Mesendoderm (in vitro differentiated cells): ENCODE results near the gene ZNF30.
"Not testable (repeated sequence)": the region's sequence is repeated elsewhere in the genome, so short reads cannot be mapped to it uniquely, and the experiment has no call there.

Experiments
- DNase-seq: peaks from one replicate; pipeline ENCODE4 v3.0.0; 2013
- H2AK5ac ChIP-seq: 2 replicates; pipeline ENCODE4 v1.6.1; 2013; ENCODE audit warnings: low read length, inconsistent platforms
- H2BK120ac ChIP-seq: 2 replicates; pipeline ENCODE4 v1.6.1; 2013; ENCODE audit warnings: low read depth, mild to moderate bottlenecking, low read length, moderate library complexity, mixed read lengths
- H2BK15ac ChIP-seq: replicated peaks from 2 replicates; pipeline ENCODE4 v1.6.1; 2013; ENCODE audit warnings: low read depth, mild to moderate bottlenecking, moderate library complexity
- H2BK5ac ChIP-seq: 2 replicates; pipeline ENCODE4 v1.6.1; 2013; ENCODE audit warnings: low read length, inconsistent platforms
- H3K18ac ChIP-seq: 2 replicates; pipeline ENCODE4 v1.6.1; 2013; ENCODE audit warnings: mild to moderate bottlenecking, low read length, mixed read lengths
- H3K23ac ChIP-seq: one replicate; pipeline ENCODE4 v1.6.1; 2013; ENCODE audit warnings: low read length
- H3K27ac ChIP-seq: 2 replicates; pipeline ENCODE4 v1.5.1; 2013; ENCODE audit warnings: low read depth, mild to moderate bottlenecking, inconsistent platforms, low read length, moderate library complexity
- H3K27me3 ChIP-seq: 2 replicates; pipeline ENCODE4 v1.6.1; 2013; ENCODE audit warnings: low read length, control low read depth, mild to moderate bottlenecking, inconsistent platforms; ENCODE audit not compliant: insufficient read depth, poor library complexity
- H3K36me3 ChIP-seq: 2 replicates; pipeline ENCODE4 v1.6.1; 2013; ENCODE audit warnings: low read length, inconsistent platforms; ENCODE audit not compliant: control insufficient read depth, insufficient read depth
- H3K4ac ChIP-seq: one replicate; pipeline ENCODE4 v1.6.1; 2013; ENCODE audit warnings: low read depth, mild to moderate bottlenecking, low read length, moderate library complexity
- H3K4me1 ChIP-seq: 2 replicates; pipeline ENCODE4 v1.6.1; 2013; ENCODE audit warnings: low read depth, low read length, inconsistent platforms; ENCODE audit not compliant: control insufficient read depth
- H3K4me2 ChIP-seq: 2 replicates; pipeline ENCODE4 v1.6.1; 2013; ENCODE audit warnings: low read length
- H3K4me3 ChIP-seq: 2 replicates; pipeline ENCODE4 v1.5.1; 2013; ENCODE audit warnings: mild to moderate bottlenecking, low read length
- H3K56ac ChIP-seq: one replicate; pipeline ENCODE4 v1.6.1; 2013; ENCODE audit warnings: low read length
- H3K79me1 ChIP-seq: 2 replicates; pipeline ENCODE4 v1.6.1; 2013; ENCODE audit warnings: low read length, inconsistent platforms
- H3K79me2 ChIP-seq: 2 replicates; pipeline ENCODE4 v1.6.1; 2013; ENCODE audit warnings: mild to moderate bottlenecking, low read length; ENCODE audit not compliant: control insufficient read depth, insufficient read depth
- H3K9ac ChIP-seq: 2 replicates; pipeline ENCODE4 v1.6.1; 2013; ENCODE audit warnings: low read length, inconsistent platforms
- H4K5ac ChIP-seq: one replicate; pipeline ENCODE4 v1.6.1; 2013; ENCODE audit warnings: low read length
- H4K8ac ChIP-seq: one replicate; pipeline ENCODE4 v1.6.1; 2013; ENCODE audit warnings: low read depth, mild to moderate bottlenecking, control low read depth, low read length, moderate library complexity
- WGBS: extraction: QIAGEN DNeasy Blood & Tissue Kit; methylation state at CpG from one replicate; pipeline ENCODE4 v1.1.7; 2013; ENCODE audit warnings: low lambda C conversion rate, missing lambda C conversion rate; ENCODE audit not compliant: insufficient coverage; ENCODE audit errors: extremely low coverage; 5-methylcytosine and 5-hydroxymethylcytosine counted together

The ZNF30 gene

GRCh38 chr19:34967551-34967950 is 40.8 kb downstream of the ZNF30 start:
- WGBS, result no CpG with 5 or more reads among the region's 6 CpGs
- Histone ChIP-seq H2BK5ac (no peak overlapping the region), H2BK15ac (no peak overlapping the region), H4K5ac (no peak overlapping the region), H3K79me1 (peaks cover 6% of the 10 kb centered on the region), H2BK120ac (no peak overlapping the region), H2AK5ac (no peak overlapping the region), H3K36me3 (no peaks in the 10 kb centered on the region), H3K9ac (no peak overlapping the region), H3K27ac (no peak overlapping the region), H3K56ac (no peak overlapping the region), H4K8ac (no peak overlapping the region), H3K4ac (no peak overlapping the region), H3K4me1 (no peaks in the 10 kb centered on the region), H3K23ac (no peak overlapping the region), H3K79me2 (peaks cover 10% of the 10 kb centered on the region), H3K4me3 (no peak overlapping the region), H3K18ac (no peak overlapping the region), H3K4me2 (no peak overlapping the region), H3K27me3 (no peaks in the 10 kb centered on the region)
- no peak for DNase-seq

DNA sequence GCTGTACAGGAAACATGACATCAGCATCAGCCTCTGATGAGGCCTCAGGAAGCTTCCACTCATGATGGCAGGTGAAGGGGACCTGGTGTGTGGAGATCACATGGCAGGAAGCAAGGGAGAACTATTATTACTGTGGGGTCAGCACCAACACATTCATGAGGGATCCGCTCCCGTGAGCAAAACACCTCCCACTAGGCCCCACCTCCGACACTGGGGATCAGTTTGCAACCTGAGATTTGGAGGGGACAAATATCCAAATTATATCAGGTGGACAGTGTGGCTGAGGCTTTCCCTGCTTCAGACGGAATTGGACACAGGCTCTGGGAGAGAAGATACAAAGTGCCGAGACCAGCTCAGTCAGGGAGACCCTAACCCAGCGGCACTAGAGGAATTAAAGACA is 43.0 kb downstream of the ZNF30 start:
- Histone ChIP-seq H4K8ac (no peak overlapping the region), H3K4me1 (peaks cover 7% of the 10 kb centered on the region), H4K5ac (no peak overlapping the region), H3K4ac (no peak overlapping the region), H3K27ac (no peak overlapping the region), H2BK120ac (no peak overlapping the region), H3K23ac (no peak overlapping the region), H3K4me2 (no peak overlapping the region), H3K79me1 (no peaks in the 10 kb centered on the region), H3K27me3 (no peaks in the 10 kb centered on the region), H2BK15ac (no peak overlapping the region), H3K36me3 (no peaks in the 10 kb centered on the region), H3K4me3 (no peak overlapping the region), H3K9ac (no peak overlapping the region), H3K79me2 (no peaks in the 10 kb centered on the region), H3K56ac (no peak overlapping the region), H2BK5ac (no peak overlapping the region), H3K18ac (no peak overlapping the region), H2AK5ac (no peak overlapping the region)
- WGBS, result no CpG with 5 or more reads among the region's 6 CpGs
- DNase-seq, result no peak

DNA sequence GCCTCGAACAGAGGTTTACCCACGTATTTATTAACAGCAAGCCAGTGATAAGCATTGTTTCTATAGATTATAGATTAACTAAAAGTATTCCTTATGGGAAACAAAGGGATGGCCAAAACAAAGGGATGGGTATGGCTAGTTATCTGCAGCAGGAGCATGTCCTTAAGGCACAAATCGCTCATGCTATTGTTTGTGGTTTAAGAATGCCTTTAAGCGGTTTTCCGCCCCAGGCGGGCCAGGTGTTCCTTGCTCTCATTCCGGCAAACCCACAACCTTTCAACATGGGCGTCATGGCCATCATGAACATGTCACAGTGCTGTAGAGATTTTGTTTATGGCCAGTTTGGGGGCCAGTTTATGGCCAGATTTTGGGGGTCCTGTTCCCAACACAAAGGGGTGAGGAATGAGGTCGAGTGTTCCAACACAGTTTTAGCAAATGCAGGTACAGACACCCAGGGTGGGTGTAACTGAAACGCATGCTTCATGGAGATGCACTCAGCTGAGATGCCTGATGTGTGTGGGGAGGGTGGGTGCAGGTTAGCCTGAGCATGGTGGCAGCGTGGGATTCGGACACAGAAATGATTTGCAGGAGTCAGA is 43.6 kb downstream of the ZNF30 start:
- H3K27me3 ChIP-seq, H3K27ac ChIP-seq, H3K4me2 ChIP-seq, H3K79me1 ChIP-seq, H4K8ac ChIP-seq, H2BK120ac ChIP-seq, H3K56ac ChIP-seq, H3K4me3 ChIP-seq, H2BK15ac ChIP-seq, H2AK5ac ChIP-seq, H3K79me2 ChIP-seq, H3K4ac ChIP-seq, H3K18ac ChIP-seq, H3K9ac ChIP-seq, H3K36me3 ChIP-seq, H2BK5ac ChIP-seq, H3K23ac ChIP-seq, DNase-seq, H4K5ac ChIP-seq, H3K4me1 ChIP-seq: not testable (repeated sequence)
- WGBS, result no CpG with 5 or more reads among the region's 12 CpGs

- no peaks in the 10 kb centered on the region for H3K36me3 ChIP-seq
- H3K18ac ChIP-seq, result no peak overlapping the region
- peaks cover 9% of the 10 kb centered on the region for H3K4me1 ChIP-seq
- H3K79me2 ChIP-seq, result no peaks in the 10 kb centered on the region
- no peak overlapping the region for H3K4me3 ChIP-seq
- no peak overlapping the region for H2AK5ac ChIP-seq
- H4K8ac ChIP-seq, result no peak overlapping the region
- H3K56ac ChIP-seq, result no peak overlapping the region
- H2BK5ac ChIP-seq, result no peak overlapping the region
- no peak overlapping the region for H2BK120ac ChIP-seq
- no peak overlapping the region for H3K23ac ChIP-seq
- H3K9ac ChIP-seq, result no peak overlapping the region
- no peak overlapping the region for H3K4ac ChIP-seq
- WGBS, result no CpG with 5 or more reads among the region's 7 CpGs
- H3K4me2 ChIP-seq, result no peak overlapping the region
- no peak overlapping the region for H2BK15ac ChIP-seq
- no peaks in the 10 kb centered on the region for H3K79me1 ChIP-seq
- H3K27ac ChIP-seq, result no peak overlapping the region
- no peak overlapping the region for H4K5ac ChIP-seq
- DNase-seq, result no peak
- H3K27me3 ChIP-seq, result no peaks in the 10 kb centered on the region
Measured at GRCh38 chr19:34972163-34972705, 45.5 kb downstream of the ZNF30 start.

DNA sequence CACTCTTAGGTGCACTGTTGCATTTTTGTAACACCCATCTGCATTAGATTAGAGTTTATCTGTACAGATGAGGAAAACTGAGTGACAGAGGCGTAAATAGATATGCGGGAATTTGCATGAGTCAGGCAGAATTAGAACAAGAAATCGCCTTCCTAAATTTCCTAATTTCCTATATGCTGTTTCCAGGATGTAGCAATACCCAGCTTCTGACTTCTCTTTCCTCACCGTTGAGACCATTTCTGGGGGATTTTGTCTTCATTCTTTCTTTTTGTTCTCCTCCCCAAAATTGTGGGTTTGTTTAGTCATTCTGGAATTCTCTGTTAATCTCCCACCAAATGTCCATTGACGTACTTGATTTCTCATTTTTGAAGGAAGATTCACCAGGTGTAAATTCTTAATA is 47.9 kb downstream of the ZNF30 start:
- no peak overlapping the region for H3K4me3 ChIP-seq
- no peak overlapping the region for H3K18ac ChIP-seq
- H3K79me1 ChIP-seq, result no peaks in the 10 kb centered on the region
- H3K79me2 ChIP-seq, result no peaks in the 10 kb centered on the region
- no CpG with 5 or more reads among the region's 5 CpGs for WGBS
- H2BK5ac ChIP-seq, result no peak overlapping the region
- no peak for DNase-seq
- H4K5ac ChIP-seq, result no peak overlapping the region
- H3K4ac ChIP-seq, result no peak overlapping the region
- H4K8ac ChIP-seq, result no peak overlapping the region
- no peaks in the 10 kb centered on the region for H3K27me3 ChIP-seq
- no peak overlapping the region for H3K9ac ChIP-seq
- H2AK5ac ChIP-seq, result no peak overlapping the region
- no peak overlapping the region for H3K4me2 ChIP-seq
- H2BK120ac ChIP-seq, result no peak overlapping the region
- H3K56ac ChIP-seq, result no peak overlapping the region
- no peak overlapping the region for H3K27ac ChIP-seq
- no peak overlapping the region for H3K23ac ChIP-seq
- H3K36me3 ChIP-seq, result no peaks in the 10 kb centered on the region
- peaks cover 9% of the 10 kb centered on the region for H3K4me1 ChIP-seq
- no peak overlapping the region for H2BK15ac ChIP-seq

- H3K4me2 ChIP-seq, result no peak overlapping the region
- H2BK120ac ChIP-seq, result no peak overlapping the region
- no peak overlapping the region for H2BK15ac ChIP-seq
- no peak overlapping the region for H3K27ac ChIP-seq
- no CpG with 5 or more reads among the region's 5 CpGs for WGBS
- no peak for DNase-seq
- H3K23ac ChIP-seq, result no peak overlapping the region
- no peaks in the 10 kb centered on the region for H3K36me3 ChIP-seq
- H4K8ac ChIP-seq, result no peak overlapping the region
- H3K27me3 ChIP-seq, result no peaks in the 10 kb centered on the region
- H3K79me1 ChIP-seq, result no peaks in the 10 kb centered on the region
- H3K56ac ChIP-seq, result no peak overlapping the region
- H2AK5ac ChIP-seq, result no peak overlapping the region
- H3K18ac ChIP-seq, result no peak overlapping the region
- no peaks in the 10 kb centered on the region for H3K79me2 ChIP-seq
- H4K5ac ChIP-seq, result no peak overlapping the region
- H3K4me1 ChIP-seq, result peaks cover 9% of the 10 kb centered on the region
- H3K4me3 ChIP-seq, result no peak overlapping the region
- no peak overlapping the region for H2BK5ac ChIP-seq
- H3K9ac ChIP-seq, result no peak overlapping the region
- H3K4ac ChIP-seq, result no peak overlapping the region
Measured at GRCh38 chr19:34975056-34975455, 48.4 kb downstream of the ZNF30 start.
